ENCODE data around the gene BCKDHB.
"Not testable (repeated sequence)": the region's sequence is repeated elsewhere in the genome, so short reads cannot be mapped to it uniquely, and the experiment has no call there.

BCKDHB gene

GRCh38 chr6:80106418-80107235 is at the start of gene BCKDHB:
Gene BCKDHB (plus strand): TSS chr6:80106671. CDS start chr6:80106694, 23 bp downstream.
- peak; percentile 99 for DNase-seq (ENCODE audit: low spot score)

GRCh38 chr6:80060774-80061173 is 45.7 kb upstream of the BCKDHB start:
- no peak for DNase-seq (ENCODE audit: low spot score)

DNA sequence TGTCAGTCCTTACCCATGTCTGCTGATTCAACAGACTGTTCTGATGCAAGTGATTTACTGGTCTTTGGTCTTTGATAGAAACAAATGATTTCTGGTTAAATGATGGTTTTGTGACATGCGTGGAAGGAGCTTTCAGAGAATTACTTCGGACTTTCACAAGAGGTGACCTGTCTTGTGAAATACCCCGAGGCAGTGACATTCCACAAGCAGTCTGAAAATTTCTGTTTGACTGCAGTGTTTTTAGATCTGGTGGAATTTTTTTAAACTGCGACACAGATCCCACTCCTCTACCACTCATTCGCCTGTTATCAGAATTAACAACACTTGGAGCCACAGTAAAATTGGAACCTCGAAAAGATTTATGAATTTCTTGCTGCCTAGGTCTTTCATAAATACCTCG is 38.3 kb upstream of the BCKDHB start:
- not testable (repeated sequence) for DNase-seq (ENCODE audit: low spot score)

DNA sequence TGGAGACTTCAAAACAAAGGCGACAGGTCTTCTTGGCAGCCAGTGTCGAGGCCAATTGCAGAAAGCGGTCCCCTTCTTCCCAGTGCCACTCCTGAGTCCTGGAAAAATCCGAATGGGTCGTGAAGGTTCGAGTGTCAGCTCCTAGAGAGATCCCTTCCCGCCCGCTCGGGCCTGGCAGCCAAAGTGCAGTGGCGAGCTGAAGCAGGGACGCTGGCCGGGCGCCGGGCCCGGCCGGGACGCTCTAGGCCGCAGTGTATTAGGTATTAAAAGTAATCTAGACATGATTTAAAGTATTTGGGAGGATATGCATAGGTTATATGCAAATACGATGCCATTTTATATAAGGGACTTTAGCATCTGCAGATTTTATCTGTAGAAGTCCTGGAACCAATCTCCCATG is 36.0 kb upstream of the BCKDHB start:
- DNase-seq (ENCODE audit: low spot score) = not testable (repeated sequence)

DNA sequence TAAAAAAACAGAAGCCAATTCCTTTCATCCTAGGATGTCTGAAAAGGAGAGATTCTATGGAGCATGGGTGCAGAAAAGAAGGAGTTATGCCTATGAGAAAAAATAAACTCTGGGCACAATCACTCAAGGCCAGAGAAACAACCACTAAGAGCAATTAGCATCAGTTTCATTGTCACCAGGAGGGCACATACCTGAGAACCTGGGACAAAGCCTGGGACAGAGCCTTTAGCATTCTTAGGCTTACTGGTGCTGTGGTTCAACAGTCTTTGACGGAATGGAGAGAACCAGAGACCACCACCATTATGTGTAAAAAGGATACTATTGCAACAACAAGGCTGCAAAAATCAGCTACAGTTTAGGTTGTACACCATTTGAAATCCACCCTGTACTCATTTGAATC is 29.4 kb upstream of the BCKDHB start:
- DNase-seq (ENCODE audit: low spot score) = no peak

DNA sequence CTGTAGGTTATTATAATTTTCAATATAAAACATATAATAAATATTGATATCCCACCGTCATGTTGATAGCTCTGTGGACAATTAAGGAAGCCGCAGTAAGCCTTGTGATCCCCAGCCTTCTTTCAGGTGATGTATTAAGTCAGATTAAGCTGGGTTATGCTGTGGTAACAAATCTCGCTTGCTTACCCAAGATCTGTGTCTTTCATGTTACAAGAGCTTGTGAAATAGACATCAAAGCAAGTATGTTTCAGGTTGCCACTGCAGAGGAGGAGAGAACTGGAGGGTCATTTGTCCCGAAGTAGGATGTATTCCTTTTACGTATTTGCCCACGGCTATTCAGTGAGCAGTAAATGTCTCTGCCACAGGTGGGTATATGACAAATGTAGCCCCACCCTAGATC is 17.8 kb upstream of the BCKDHB start:
- no peak for DNase-seq (ENCODE audit: low spot score)

GRCh38 chr6:80091506-80091905 is 15.0 kb upstream of the BCKDHB start:
- no peak for DNase-seq (ENCODE audit: low spot score)

DNA sequence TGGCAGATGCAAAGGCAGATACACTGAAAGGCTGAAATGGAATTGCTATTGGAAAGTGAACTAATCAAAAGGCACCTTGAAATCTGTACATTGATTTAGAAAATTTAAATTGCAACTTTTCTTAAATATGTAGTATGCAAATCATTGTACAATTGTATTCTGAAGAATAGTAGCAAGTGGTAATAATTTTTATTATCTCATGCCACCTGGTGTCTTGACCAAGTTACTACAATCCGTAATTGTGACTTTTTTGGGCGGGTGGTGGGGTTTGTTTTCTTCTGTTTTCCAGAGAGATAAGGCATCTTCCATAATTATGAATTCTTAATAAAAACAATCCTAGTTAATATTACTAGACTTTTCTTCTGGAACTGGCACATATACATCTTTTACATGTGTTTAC is 12.5 kb upstream of the BCKDHB start:
- no peak for DNase-seq (ENCODE audit: low spot score)

DNA sequence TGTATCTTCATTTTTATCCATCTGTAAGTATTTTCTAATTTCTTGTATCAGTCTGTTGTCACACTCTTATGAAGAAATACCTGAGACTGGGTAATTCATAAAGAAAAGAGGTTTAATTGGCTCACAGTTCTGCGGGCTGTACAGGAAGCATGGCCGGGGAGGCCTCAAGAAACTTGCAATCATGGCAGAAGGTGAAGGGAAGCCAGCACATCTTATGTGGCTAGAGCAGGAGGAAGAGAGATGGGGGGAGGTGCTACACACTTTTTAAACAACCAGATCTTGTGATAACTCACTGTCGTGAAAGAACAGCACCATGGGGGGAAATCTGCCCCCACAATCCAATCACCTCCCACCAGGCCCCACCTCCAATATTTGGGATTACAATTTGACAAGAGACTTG is 10.9 kb upstream of the BCKDHB start:
- no peak for DNase-seq (ENCODE audit: low spot score)

- no peak for DNase-seq (ENCODE audit: low spot score)
These were observed 8.1 kb upstream of the BCKDHB start for GRCh38 chr6:80098392-80098791.

DNA sequence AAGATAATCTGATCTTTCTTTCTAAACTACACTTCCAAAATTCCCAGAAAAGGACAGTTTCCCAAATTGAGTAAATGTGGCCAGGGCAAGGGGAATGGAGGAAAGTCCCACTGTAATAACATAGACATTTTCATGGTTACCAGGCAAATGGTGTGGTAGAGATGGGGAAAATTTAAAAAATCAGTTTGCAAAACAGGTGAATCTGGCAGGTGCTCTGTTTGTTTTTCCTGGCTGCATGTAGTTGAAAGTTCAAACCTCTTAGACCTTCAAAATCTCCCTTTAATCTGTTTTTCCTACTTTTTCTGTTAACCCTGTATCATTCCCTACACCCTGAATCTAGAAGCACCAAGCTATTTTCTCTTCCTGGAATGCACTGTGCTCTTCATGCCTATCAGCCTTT is 2.0 kb upstream of the BCKDHB start:
- no peak for DNase-seq (ENCODE audit: low spot score)

- no peak for DNase-seq (ENCODE audit: low spot score)
These were observed 476 bp upstream of the BCKDHB start for GRCh38 chr6:80105972-80106417.

GRCh38 chr6:80122576-80122975 is 16.1 kb downstream of the BCKDHB start:
- not testable (repeated sequence) for DNase-seq (ENCODE audit: low spot score)

DNA sequence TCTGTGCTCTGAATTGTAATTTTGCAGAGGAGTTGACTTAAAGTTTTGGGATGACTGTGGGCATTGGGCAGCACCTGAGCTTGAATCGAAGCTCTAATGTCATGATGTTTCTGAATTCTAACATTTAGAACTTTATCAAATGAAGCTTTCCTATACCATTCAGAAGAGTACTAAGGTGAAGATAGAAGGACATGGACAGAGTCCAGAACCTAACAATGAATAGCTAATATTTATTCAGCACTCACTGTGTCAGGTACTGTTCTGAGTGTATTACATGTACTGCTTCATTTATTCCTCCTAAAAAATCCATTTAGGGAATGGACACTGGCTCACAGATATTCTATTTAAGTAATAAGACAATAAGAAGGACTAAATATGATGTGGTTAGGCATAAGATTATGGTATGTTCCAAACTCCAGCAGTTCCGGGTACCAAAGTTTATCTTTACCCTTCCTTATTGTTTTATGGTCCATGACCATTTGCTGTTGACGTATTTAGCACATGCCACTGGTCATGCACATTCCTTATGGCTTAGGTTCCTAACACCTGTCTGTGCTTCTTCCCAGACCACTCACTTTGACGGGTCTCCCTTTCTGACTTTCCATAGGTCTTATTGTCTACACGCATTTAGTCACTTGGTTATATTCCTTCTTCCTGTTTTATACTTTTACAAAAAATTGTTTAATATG is 20.3 kb downstream of the BCKDHB start:
- no peak for DNase-seq (ENCODE audit: low spot score)

DNA sequence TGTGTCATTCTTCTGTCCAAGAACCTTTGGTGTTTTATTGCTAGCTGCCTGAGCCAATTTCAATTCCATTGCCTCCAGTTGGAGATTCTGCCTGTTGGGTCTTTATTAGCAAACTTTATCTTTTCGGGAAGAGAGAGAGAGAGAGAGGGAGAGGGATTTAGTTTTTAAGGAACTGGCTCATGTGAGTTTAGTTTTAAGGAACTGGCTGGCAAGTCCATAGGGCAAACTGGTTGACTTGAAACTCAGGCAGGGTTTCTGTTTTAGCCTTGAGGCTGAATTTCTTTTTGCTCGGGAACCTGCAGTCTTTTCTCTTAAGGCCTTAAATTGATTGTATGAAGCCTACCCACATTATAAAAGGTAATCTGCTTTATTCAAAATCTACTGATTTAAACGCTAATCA is 23.0 kb downstream of the BCKDHB start:
- no peak for DNase-seq (ENCODE audit: low spot score)

DNA sequence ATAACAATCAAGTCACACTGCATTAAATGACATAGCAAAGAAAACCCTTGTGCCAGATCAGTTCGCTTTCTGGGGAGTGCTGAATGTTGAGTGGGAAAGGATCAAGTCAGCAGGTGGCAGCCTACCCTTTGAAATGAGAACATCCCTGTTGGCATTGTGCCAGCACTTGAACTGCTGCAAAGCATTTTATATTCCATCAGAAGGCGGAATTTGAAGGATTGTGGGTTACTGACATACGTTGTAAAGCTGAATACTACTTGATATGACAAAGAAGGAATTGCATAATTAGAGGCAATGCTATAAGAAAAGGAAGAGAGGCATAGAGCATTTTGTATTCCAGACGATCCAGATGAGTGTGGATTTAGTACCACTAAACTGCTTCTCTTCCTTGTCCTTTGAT is 26.5 kb downstream of the BCKDHB start:
- DNase-seq (ENCODE audit: low spot score) = peak; percentile 81

DNA sequence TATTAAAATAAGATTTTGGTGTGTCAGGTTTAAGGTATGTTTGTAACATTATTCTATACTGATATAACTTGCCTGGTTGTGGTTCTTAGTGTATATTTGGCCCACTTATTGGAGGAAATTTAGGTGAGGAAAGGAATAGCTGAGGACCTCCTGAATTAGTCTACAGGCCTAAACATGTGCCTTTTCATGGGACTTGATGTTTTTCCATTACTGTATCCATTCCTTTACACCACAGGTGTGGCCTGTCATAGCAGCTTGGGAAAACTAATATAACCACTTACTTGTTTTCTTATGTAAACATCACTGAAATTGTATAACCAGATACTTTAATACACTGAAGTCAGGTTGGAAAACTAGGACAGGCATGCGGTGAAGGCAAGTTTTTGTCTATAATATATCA is 27.6 kb downstream of the BCKDHB start:
- DNase-seq (ENCODE audit: low spot score) = no peak

DNA sequence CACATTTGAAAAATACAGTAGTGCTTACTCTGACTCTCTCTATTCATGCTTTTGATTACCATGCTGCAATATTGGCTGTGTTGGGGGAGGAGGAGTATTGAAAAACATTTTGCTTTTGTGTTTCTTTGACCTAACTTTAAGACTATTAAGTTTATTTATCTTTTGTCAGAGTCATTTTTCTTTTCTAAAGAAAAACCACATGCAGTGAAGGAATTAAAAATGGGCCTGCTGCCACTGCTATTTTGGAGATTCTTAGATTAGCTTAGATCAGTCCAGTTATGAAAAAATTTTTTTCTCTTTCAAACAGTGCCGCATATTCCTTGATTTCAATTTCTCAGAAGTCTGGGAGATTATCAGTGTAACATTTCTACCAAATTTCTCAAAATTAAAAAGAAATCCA is 36.1 kb downstream of the BCKDHB start:
- DNase-seq (ENCODE audit: low spot score) = no peak

DNA sequence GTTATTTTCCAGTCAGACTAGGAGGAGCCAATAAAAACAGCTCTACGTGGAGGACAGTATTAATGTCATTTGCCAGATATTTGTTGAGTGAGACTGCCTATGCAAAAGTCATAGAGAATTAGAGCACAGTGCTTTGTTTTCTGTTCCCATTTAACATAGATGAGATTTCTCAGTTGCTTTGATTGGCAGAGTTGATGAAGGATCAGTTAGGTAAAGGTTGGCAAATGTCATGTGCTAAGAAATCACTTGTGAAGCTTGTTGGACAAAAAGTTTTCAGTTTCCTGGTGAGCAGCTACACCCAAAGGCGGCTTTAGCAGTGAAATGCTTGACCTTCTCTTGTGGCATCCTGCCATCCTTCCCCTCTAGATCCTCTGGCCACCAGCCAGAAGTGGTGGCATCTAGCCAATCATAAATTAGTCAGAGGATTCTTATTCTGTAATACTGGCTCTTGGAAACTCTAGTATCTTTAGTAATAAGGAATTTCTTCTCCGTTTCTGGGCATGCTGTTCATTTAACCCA is 37.0 kb downstream of the BCKDHB start:
- peak; percentile 52 for DNase-seq (ENCODE audit: low spot score)

GRCh38 chr6:80144753-80145315 is 38.4 kb downstream of the BCKDHB start:
- DNase-seq (ENCODE audit: low spot score) = peak; percentile 24

DNA sequence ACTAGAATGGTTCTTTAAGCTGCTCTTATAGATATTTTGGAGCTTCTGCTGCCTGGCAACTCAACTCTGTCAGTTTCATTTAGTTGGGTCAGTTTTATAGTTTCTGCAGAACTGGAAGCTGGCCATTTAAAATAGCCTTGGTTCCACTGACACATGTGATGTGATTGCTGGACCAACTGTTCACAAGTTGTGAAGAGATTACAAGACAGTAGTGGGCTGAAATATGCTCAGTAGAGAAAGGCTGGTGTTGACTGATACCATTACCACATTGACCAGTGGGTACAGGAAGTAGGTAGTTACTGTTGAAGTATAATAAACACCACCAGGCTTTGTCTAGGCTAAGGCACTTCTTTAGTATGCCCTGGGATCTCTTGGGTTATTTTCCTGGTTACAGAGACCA is 39.0 kb downstream of the BCKDHB start:
- no peak for DNase-seq (ENCODE audit: low spot score)

DNA sequence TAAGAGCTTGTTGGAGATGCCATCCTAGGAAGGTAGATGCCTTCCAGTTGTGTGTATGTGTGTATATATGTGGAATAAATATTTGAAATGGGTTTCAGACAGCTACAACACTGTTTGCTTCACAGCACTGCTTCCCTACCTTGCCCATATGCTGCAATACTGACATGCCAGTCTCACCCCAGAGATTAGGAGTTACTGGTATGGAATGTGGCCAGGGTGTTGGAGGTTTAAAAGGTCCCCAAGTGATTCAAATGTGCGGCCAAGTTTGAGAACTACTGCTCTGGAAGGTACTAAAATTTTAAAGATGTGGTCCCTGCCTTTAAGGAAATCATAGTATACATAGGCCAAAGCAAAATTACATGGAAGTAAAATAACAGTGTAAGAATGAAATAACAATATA is 39.5 kb downstream of the BCKDHB start:
- DNase-seq (ENCODE audit: low spot score) = no peak

GRCh38 chr6:80148220-80148619 is 41.7 kb downstream of the BCKDHB start:
- DNase-seq (ENCODE audit: low spot score) = no peak
